Lower lobe of right lung (tissue), 2 donors: ENCODE data around the gene FNIP2. TPM values are rescaled to one million over a fixed set of nuclear protein-coding genes. Genes with fewer than 3 reads are reported as not detected.

ENCODE experiments used
- ATAC-seq, 2 donors: fragments of 200-7000 bp; cut with Tn5 transposase; one replicate each; pipeline ENCODE4 v1.9.1; 2020 to 2022; ENCODE audit warnings: mild to moderate bottlenecking in 2 of 2, moderate library complexity in 2 of 2
- DNase-seq: peaks from one replicate; pipeline ENCODE4 v3.0.0-alpha.2; 2020
- H3K27ac ChIP-seq: fragments of 200-600 bp; one replicate; pipeline ENCODE4 v1.8.0; 2022
- H3K27me3 ChIP-seq: fragments of 200-600 bp; one replicate; pipeline ENCODE4 v1.8.0; 2022; ENCODE audit warnings: low read depth
- H3K36me3 ChIP-seq: fragments of 200-600 bp; one replicate; pipeline ENCODE4 v1.8.0; 2022; ENCODE audit warnings: mild to moderate bottlenecking
- H3K4me1 ChIP-seq: fragments of 200-600 bp; one replicate; pipeline ENCODE4 v1.8.0; 2022
- H3K4me3 ChIP-seq: fragments of 200-600 bp; one replicate; pipeline ENCODE4 v1.8.0; 2022; ENCODE audit warnings: mild to moderate bottlenecking
- H3K9me3 ChIP-seq: fragments of 200-600 bp; one replicate; pipeline ENCODE4 v1.8.0; 2022
- CTCF ChIP-seq: fragments of 200-600 bp; IDR thresholded peaks from one replicate; pipeline ENCODE4 v1.8.0; 2022; ENCODE audit warnings: antibody characterized with exemption, mild to moderate bottlenecking
- intact Hi-C: fragments of 100-400 bp; cut with DNase I; formaldehyde crosslinking; loops from one replicate; pipeline ENCODE4 v1.11.0; 2022
- total RNA-seq: library from RNA; stranded (reverse); fragmentation: NEBNext Ultra II Directional; extraction: Animal tissue kit (Norgen Biotek cat#: 25700); gene quantifications from one replicate; pipeline ENCODE4 v1.2.1, GENCODE V29; 2021
- donor health status: DM: no; HTN: yes; CAD: no; lungs with severe emphysema.

Gene FNIP2
- total RNA-seq, 1 donor from 2014 or later = 90.7 TPM

GRCh38 chr4:158775091-158775651, 6.3 kb downstream of the FNIP2 start:
- no peaks in the 10 kb centered on the region for H3K9me3 ChIP-seq
- TF ChIP-seq CTCF = no peak
- DNase-seq (no peak), ATAC-seq (peak; percentile 40 to 60)
- intact Hi-C loops = loop anchor here (10.0 kb wide), 1 partner anchor 50 kb away; no protein-coding TSS in a partner anchor
- H3K27me3 ChIP-seq = no peaks in the 10 kb centered on the region
- peaks cover 63% of the 10 kb centered on the region for H3K4me1 ChIP-seq
- H3K4me3 ChIP-seq = no peak overlapping the region
- H3K27ac ChIP-seq = peak overlapping the region; percentile 56
- H3K36me3 ChIP-seq = no peaks in the 10 kb centered on the region

DNA sequence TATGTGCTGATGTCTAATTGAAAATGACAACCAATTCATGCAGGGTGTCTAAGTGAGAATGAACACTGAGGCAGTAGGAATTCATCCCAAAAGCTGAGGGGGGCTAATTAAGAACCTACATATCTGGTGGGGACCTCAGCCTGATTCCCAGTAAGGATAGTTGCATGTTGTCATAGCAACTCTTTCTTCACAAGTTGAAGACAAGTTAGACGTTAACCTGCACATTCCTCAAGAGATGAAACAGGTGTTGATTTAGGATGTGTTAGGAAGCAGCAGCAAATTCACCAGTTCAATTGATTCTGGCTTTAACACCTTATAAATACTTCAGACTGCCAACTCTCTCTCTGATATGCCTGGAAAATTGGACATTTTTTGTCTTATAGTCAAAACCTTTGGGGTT, 7.3 kb downstream of the FNIP2 start:
- no peak for ATAC-seq
- Histone ChIP-seq H3K27ac (no peak overlapping the region), H3K27me3 (no peaks in the 10 kb centered on the region), H3K4me3 (no peak overlapping the region), H3K4me1 (peaks cover 53% of the 10 kb centered on the region), H3K9me3 (no peaks in the 10 kb centered on the region), H3K36me3 (no peaks in the 10 kb centered on the region)
- no peak for TF ChIP-seq CTCF
- DNase-seq = no peak
- intact Hi-C loops = loop anchor here (10.0 kb wide), 1 partner anchor 49 kb away; no protein-coding TSS in a partner anchor

GRCh38 chr4:158777423-158778155, 8.8 kb downstream of the FNIP2 start:
- intact Hi-C loops = loop anchor here (10.0 kb wide), 1 partner anchor 47 kb away; no protein-coding TSS in a partner anchor

DNA sequence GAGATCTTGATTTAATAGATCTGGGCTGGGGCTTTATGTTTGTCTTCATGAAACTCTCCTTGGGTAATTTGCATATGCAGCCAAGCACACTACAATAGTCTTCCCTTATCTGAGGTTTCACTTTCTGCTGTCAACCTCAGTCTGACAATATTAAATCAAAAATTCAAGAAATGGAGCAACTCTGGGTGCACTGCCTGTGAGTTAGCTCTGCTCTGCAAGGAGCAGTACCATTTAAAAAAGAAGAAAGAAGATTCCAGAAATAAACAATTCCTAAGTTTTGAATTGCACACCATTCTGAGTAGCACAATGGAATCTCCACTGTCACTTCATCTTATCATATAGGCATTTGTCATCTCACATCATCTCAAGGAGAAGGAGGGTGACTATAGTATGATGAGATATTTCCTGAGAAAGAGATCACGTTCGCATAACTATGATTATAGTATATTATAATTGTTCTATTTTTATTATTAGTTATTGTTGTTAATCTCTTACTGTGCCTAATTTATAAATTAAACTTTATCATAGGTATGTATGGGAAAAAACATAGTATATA, 9.4 kb downstream of the FNIP2 start:
- Histone ChIP-seq H3K27me3 (no peaks in the 10 kb centered on the region), H3K27ac (no peak overlapping the region), H3K36me3 (no peaks in the 10 kb centered on the region), H3K9me3 (no peaks in the 10 kb centered on the region), H3K4me1 (peaks cover 61% of the 10 kb centered on the region), H3K4me3 (no peak overlapping the region)
- intact Hi-C loops = loop anchor here (10.0 kb wide), 1 partner anchor 47 kb away; no protein-coding TSS in a partner anchor
- DNase-seq (no peak), ATAC-seq (peak; percentile 15 to 22)
- no peak for TF ChIP-seq CTCF

More at GRCh38 chr4:158777423-158778155, 8.8 kb downstream of the FNIP2 start:
- no peak for TF ChIP-seq CTCF
- Histone ChIP-seq H3K4me1 (peaks cover 55% of the 10 kb centered on the region), H3K9me3 (no peaks in the 10 kb centered on the region), H3K4me3 (no peak overlapping the region), H3K27me3 (no peaks in the 10 kb centered on the region), H3K27ac (no peak overlapping the region), H3K36me3 (no peaks in the 10 kb centered on the region)
- ATAC-seq = peak; percentile 43 to 55
- no peak for DNase-seq

GRCh38 chr4:158778712-158779111, 9.9 kb downstream of the FNIP2 start:
- H3K4me3 ChIP-seq = no peak overlapping the region
- no peaks in the 10 kb centered on the region for H3K27me3 ChIP-seq
- TF ChIP-seq CTCF = no peak
- ATAC-seq (peak; percentile 88 to 89), DNase-seq (no peak)
- H3K36me3 ChIP-seq = no peaks in the 10 kb centered on the region
- intact Hi-C loops = loop anchor here (10.0 kb wide), 1 partner anchor 46 kb away; no protein-coding TSS in a partner anchor
- H3K27ac ChIP-seq = no peak overlapping the region
- H3K4me1 ChIP-seq = peaks cover 66% of the 10 kb centered on the region
- no peaks in the 10 kb centered on the region for H3K9me3 ChIP-seq
